ENCODE results near the gene CSRNP3.

CSRNP3 gene

DNA sequence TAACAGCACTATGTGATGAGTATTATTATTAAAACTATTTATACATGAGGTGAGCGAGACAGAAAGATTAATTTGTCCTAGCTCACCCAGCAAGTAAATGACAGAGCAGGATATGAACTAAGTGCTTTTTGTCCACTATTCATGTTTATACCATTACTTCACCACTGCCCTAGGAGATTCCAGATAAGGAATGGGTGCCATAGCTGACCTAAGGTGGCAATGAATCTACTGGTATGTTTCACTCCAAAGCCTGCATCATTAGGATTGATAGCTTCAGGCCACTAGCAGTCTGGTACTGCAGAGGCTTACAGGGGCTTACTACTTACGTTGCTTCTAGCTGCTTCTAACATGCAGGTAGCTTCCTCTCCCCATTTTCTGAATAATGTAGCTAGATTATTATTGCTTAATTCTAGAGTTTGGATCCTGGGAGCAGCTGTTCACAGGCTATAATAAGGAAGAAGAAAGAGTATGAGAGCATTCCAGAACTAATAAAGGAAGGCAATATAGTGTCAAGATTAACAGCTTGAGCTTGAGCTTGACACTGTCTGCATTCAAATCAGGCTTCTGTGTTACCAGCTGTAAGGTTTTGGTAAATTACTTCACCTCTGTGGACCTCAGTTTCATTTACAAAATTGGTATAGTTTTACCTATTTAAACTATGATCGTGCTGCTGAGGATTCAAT lies 170.9 kb downstream of the CSRNP3 start:
- TF ChIP-seq EGR1 (IDR thresholded peaks at IDR 0.05) (no peak), TEAD4 (IDR thresholded peaks at IDR 0.05) (no peak), FOXM1 (IDR thresholded peaks at IDR 0.05; ENCODE audit: borderline replicate concordance, low read depth) (no peak), TCF12 (IDR thresholded peaks at IDR 0.05; ENCODE audit: low read depth) (no peak), CREB1 (IDR thresholded peaks at IDR 0.05; ENCODE audit: low read depth) (no peak), YY1 (IDR thresholded peaks at IDR 0.05; ENCODE audit: low read depth) (no peak), RAD21 (IDR thresholded peaks at IDR 0.05; ENCODE audit: low read depth) (no peak), ZBTB7A (IDR thresholded peaks at IDR 0.05; ENCODE audit: low read depth) (no peak), EP300 (IDR thresholded peaks at IDR 0.05; ENCODE audit: borderline replicate concordance) (no peak), TAF1 (IDR thresholded peaks at IDR 0.05; ENCODE audit: low read depth) (no peak), CEBPB (IDR thresholded peaks at IDR 0.05) (no peak)
- TF ChIP-seq, protein P1, sequence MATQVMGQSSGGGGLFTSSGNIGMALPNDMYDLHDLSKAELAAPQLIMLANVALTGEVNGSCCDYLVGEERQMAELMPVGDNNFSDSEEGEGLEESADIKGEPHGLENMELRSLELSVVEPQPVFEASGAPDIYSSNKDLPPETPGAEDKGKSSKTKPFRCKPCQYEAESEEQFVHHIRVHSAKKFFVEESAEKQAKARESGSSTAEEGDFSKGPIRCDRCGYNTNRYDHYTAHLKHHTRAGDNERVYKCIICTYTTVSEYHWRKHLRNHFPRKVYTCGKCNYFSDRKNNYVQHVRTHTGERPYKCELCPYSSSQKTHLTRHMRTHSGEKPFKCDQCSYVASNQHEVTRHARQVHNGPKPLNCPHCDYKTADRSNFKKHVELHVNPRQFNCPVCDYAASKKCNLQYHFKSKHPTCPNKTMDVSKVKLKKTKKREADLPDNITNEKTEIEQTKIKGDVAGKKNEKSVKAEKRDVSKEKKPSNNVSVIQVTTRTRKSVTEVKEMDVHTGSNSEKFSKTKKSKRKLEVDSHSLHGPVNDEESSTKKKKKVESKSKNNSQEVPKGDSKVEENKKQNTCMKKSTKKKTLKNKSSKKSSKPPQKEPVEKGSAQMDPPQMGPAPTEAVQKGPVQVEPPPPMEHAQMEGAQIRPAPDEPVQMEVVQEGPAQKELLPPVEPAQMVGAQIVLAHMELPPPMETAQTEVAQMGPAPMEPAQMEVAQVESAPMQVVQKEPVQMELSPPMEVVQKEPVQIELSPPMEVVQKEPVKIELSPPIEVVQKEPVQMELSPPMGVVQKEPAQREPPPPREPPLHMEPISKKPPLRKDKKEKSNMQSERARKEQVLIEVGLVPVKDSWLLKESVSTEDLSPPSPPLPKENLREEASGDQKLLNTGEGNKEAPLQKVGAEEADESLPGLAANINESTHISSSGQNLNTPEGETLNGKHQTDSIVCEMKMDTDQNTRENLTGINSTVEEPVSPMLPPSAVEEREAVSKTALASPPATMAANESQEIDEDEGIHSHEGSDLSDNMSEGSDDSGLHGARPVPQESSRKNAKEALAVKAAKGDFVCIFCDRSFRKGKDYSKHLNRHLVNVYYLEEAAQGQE (IDR thresholded peaks at IDR 0.05; ENCODE audit: low read depth), result no peak
- TF ChIP-seq, protein P2, sequence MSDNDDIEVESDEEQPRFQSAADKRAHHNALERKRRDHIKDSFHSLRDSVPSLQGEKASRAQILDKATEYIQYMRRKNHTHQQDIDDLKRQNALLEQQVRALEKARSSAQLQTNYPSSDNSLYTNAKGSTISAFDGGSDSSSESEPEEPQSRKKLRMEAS (IDR thresholded peaks at IDR 0.05), result no peak

DNA sequence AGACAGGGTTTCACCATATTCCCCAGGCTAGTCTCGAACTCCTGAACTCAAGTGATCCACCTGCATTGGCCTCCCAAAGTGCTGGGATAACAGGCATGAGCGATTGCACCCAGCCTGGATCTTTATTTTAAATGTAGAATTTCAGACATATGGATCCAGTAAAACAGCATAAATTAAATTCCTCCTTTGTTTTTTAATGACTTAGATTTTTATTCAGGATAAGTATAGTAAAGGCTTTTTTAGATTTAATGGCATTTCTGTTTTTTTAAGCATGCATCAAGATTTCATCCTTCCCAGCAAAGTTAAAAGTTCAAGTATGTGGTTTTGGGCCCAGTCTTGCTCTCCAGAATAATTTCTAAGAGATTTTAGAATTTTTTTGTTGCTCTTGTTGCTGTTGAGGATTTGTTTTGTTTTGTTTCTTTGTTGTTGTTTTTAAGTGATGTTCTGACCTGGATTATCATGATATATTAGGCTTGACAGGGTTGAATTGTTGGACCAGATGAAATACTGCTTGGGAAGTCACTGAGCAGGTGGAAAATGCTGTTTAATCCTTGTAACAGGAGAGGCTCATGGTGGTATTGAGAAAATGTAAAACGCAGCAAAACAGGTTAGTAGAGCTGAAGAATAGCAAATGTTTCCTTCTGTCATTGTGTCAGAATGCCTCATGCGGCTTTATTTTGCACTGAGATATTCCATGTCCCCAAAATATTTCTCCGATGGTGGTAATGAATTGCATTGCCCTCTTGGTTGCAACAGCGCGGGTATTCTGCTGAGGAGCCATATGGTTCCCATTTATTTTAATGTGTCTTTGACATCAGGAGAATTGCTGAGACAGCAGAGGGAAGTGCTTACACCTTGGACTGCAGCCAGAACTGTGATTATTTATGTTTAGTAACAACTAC lies 176.7 kb downstream of the CSRNP3 start:
- TF ChIP-seq CEBPB (IDR thresholded peaks at IDR 0.05) (no peak), CREB1 (IDR thresholded peaks at IDR 0.05; ENCODE audit: low read depth) (no peak), FOXM1 (IDR thresholded peaks at IDR 0.05; ENCODE audit: borderline replicate concordance, low read depth) (no peak), TEAD4 (IDR thresholded peaks at IDR 0.05) (no peak), TCF12 (IDR thresholded peaks at IDR 0.05; ENCODE audit: low read depth) (no peak), ZBTB7A (IDR thresholded peaks at IDR 0.05; ENCODE audit: low read depth) (no peak)
- TF ChIP-seq, protein P2 (IDR thresholded peaks at IDR 0.05), result no peak

DNA sequence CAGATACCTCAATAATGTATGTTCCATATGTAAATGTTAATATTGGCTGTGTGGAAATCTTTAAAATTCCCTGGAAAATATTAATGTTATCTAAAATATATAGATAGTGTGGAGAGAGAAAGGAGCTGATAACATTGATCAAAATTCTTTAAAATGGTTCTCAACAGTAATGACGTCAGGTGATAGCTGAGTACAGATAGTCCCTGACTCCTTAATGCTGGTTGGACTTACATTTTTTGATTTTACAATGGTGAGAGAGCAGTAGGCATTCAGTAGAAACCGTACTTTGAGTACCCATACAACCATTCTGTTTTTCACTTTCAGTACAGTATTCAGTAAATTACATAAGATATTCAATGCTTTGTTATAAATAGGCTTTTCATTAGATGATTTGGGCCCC lies 177.9 kb downstream of the CSRNP3 start:
- TF ChIP-seq FOXM1 (IDR thresholded peaks at IDR 0.05; ENCODE audit: borderline replicate concordance, low read depth) (no peak), TCF12 (IDR thresholded peaks at IDR 0.05; ENCODE audit: low read depth) (no peak), CREB1 (IDR thresholded peaks at IDR 0.05; ENCODE audit: low read depth) (no peak), EGR1 (IDR thresholded peaks at IDR 0.05) (no peak), YY1 (IDR thresholded peaks at IDR 0.05; ENCODE audit: low read depth) (no peak), EP300 (IDR thresholded peaks at IDR 0.05; ENCODE audit: borderline replicate concordance) (no peak), TAF1 (IDR thresholded peaks at IDR 0.05; ENCODE audit: low read depth) (no peak), ZBTB7A (IDR thresholded peaks at IDR 0.05; ENCODE audit: low read depth) (no peak), RAD21 (IDR thresholded peaks at IDR 0.05; ENCODE audit: low read depth) (no peak), TEAD4 (IDR thresholded peaks at IDR 0.05) (no peak), NFIC (IDR thresholded peaks at IDR 0.05) (no peak), CEBPB (IDR thresholded peaks at IDR 0.05) (no peak)
- TF ChIP-seq, protein P3, sequence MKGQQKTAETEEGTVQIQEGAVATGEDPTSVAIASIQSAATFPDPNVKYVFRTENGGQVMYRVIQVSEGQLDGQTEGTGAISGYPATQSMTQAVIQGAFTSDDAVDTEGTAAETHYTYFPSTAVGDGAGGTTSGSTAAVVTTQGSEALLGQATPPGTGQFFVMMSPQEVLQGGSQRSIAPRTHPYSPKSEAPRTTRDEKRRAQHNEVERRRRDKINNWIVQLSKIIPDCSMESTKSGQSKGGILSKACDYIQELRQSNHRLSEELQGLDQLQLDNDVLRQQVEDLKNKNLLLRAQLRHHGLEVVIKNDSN (IDR thresholded peaks at IDR 0.05), result no peak
- TF ChIP-seq, protein P1 (IDR thresholded peaks at IDR 0.05; ENCODE audit: low read depth), result no peak
- TF ChIP-seq, protein P2 (IDR thresholded peaks at IDR 0.05), result no peak

DNA sequence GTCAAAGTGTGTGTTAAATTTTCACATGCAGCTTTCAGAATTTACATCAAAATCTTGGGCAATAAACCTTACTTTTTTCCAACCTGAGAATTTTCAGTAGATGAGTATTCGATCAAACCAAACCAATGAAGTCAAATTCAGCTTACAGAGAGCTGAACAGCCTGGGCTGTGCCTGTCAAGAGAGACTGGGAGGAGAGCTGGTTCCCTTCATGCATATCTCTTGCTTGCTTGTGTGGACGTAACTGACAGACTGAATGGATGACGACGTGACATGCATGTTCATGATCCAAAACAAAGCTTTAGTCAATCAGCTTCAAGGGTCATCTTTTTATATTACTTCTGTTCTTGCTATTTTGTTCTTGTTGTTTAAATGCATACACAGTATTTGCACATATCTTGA lies 179.3 kb downstream of the CSRNP3 start:
- no peak for TF ChIP-seq NFIC (IDR thresholded peaks at IDR 0.05)
- TF ChIP-seq, protein P1 (IDR thresholded peaks at IDR 0.05; ENCODE audit: low read depth), result no peak
- no peak for TF ChIP-seq TEAD4 (IDR thresholded peaks at IDR 0.05)
- TF ChIP-seq TCF12 (IDR thresholded peaks at IDR 0.05; ENCODE audit: low read depth), result no peak
- TF ChIP-seq, protein P3 (IDR thresholded peaks at IDR 0.05), result no peak
- TF ChIP-seq, protein P2 (IDR thresholded peaks at IDR 0.05), result no peak
- no peak for TF ChIP-seq ZBTB7A (IDR thresholded peaks at IDR 0.05; ENCODE audit: low read depth)
- TF ChIP-seq YY1 (IDR thresholded peaks at IDR 0.05; ENCODE audit: low read depth), result no peak
- no peak for TF ChIP-seq EGR1 (IDR thresholded peaks at IDR 0.05)
